HG02763 (cell line): ENCODE results near the gene RFNG.

Experiments used
- ATAC-seq: cut with Tn5 transposase; IDR thresholded peaks from one replicate; pipeline ENCODE4 v1.9.1; 2021; ENCODE audit warnings: mild to moderate bottlenecking, moderate library complexity; ENCODE audit not compliant: unreplicated experiment

The RFNG gene

DNA sequence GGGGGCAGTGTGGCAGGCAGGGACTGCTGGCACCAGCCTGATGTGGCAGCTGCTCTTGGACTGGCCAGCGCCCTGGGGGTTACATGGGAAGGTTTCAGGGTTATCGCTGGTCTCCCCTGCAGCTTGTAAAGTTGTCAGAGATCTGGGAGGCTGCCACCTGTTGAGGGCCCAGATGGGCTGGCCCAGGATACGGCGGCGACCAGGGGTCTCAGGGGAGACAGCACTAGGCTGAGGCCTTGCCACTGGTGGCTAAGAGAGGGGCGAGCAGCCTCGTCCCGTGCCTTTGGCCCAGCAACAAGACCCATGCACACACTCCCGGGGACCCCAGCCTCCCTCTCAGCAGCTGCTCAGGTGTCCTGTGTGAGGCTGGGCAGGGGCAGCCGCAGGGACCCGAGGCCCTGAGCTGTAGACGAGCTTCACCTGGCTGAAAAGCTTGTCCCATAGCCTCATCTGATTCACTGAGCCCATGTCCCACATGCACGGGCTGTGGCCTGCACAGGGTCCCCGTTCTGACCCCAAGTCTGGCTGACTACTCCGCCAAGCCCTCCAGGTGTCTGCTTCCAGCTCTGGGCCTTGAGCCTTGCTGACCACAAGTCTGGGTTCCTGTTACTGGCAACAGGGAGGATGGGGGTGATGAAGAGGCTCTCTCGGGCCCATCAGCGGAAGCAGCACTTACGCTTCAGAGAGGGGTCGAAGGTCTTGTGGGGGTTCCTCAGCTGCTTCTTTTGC is 7.8 kb upstream of the RFNG start:
- ATAC-seq: no peak

- no peak for ATAC-seq
Measured at GRCh38 chr17:82058855-82059249, 7.2 kb upstream of the RFNG start.

- no peak for ATAC-seq
Measured at GRCh38 chr17:82058230-82058854, 6.7 kb upstream of the RFNG start.

- ATAC-seq: no peak
Measured at GRCh38 chr17:82056729-82057621, 5.4 kb upstream of the RFNG start.

- no peak for ATAC-seq
Measured at GRCh38 chr17:82055965-82056728, 4.5 kb upstream of the RFNG start.

GRCh38 chr17:82055023-82055964 is 3.7 kb upstream of the RFNG start:
- ATAC-seq: no peak

DNA sequence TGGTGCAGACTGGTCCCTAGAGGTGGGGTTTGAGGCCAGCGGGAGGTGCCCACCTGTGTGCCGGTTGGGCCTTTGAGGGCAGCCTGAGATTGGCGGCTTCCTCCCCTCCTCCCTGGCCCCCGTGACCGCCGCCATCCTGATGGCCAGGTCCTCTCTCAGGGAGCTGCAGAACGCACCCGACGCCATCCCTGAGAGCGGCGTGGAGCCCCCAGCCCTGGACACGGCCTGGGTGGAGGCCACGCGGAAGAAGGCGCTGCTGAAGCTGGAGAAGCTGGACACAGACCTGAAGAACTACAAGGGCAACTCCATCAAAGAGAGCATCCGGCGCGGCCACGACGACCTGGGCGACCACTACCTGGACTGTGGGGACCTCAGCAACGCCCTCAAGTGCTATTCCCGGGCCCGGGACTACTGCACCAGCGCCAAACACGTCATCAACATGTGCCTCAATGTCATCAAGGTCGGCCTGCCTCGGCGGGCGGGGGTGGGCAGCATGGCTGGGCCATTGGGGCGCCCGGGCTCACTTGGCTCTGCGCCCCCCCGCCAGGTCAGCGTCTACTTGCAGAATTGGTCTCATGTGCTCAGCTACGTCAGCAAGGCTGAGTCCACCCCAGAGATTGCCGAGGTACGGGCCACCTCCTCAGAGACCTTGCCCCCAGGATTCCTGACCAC is 2.9 kb upstream of the RFNG start:
- ATAC-seq: no peak

GRCh38 chr17:82053556-82054263 is 2.1 kb upstream of the RFNG start:
- no peak for ATAC-seq

DNA sequence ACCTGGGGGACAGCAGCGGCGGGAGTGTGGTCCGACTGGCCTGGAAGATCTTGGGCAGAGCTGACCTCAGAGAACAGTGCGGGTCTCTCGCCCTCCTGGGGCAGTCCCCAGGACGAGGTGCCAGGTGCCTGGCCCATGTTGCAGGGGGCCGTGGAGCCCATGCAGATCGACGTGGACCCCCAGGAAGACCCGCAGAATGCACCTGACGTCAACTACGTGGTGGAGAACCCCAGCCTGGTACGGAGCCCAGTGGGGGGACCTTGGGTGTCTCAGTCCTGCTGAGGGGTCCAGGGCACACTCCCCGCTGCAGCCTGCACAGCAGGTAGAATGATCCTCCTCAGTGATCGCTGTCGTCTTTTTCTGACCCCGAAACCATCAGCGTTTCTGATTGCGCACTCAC is 1.5 kb upstream of the RFNG start:
- no peak for ATAC-seq

GRCh38 chr17:82052638-82053059 is 1.0 kb upstream of the RFNG start:
- no peak for ATAC-seq

- ATAC-seq: peak; percentile 11
Measured at GRCh38 chr17:82050761-82051641, 610 bp downstream of the RFNG start.

DNA sequence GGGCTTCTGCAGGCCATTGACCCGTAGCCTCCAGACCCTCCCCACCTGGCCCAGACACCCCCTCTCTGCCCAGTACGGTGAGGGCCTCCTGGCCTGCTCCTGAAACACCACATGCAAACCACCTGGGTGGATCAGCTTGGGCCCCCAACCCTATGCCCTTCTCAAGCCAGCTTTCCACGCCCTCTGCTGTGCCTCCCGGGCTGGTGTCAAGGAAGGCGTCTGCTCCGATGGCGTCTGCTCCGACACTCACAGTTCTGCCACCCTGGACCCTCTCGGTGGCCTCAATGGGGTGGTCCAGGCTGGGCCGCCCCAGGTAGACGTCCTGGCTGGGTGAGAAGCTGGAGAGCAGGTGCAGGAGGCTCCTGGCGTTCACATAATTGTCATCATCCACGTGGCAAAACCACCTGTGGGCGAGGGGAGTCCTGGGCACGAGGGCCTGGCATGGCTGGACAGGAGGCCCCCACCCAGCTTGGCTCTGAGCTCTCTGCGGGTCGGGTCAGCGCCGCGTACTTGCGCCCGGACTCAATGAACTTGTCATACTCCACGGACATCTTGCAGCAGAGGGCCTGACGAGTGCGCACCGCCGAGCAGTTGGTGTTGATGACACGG is 1.4 kb downstream of the RFNG start:
- no peak for ATAC-seq

- ATAC-seq: no peak
Measured at GRCh38 chr17:82049521-82049971, 2.1 kb downstream of the RFNG start.

DNA sequence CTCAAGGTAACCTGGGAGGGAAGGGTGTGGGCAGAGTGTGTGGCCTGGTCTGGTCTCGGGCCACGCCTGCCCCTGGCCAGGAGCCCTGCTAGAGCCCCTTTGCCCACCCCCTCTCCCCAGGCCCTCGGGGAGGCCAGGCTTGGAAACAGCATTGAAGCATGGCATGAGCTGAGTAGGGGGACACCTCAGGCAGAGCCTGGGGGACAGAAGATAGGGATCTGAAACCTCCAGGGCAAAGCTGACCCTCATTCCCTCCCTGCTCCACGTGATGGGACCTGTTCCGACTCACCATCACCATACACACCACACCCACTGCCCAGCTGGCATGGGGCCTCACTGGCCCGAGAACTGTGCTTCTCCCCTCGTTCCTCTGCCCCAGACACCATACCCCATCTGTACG is 2.5 kb downstream of the RFNG start:
- no peak for ATAC-seq

- ATAC-seq: no peak
Measured at GRCh38 chr17:82048571-82048971, 3.0 kb downstream of the RFNG start.

GRCh38 chr17:82047914-82048570 is 3.6 kb downstream of the RFNG start:
- ATAC-seq: no peak

DNA sequence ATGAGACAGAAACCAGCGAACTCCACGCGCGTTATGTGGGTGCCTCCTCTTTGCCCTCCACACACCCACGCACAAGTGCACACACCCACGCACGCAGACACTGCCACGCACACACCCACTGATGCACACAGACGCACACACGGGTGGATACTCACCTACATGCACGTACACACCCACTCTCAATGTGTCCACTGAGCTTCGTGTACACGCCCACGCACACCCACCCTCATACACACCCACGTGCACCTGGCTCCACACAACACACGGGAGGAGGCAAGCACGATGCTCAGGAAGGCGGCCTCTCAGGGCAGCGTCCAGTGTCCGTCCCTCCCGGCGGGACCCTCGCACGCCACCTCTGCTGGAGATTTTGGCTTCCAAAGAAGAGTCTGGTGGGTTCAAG is 4.2 kb downstream of the RFNG start:
- no peak for ATAC-seq
